ENCODE data around the gene IQCE.

The IQCE gene

GRCh38 chr7:2640846-2641316, 82.1 kb downstream of the IQCE start:
- TF ChIP-seq CTCF (IDR thresholded peaks at IDR 0.05), result no peak
- peak overlapping the region; percentile 71 for H3K27ac ChIP-seq
- H3K9me3 ChIP-seq, result no peaks in the 10 kb centered on the region
- no peaks in the 10 kb centered on the region for H3K36me3 ChIP-seq
- H3K27me3 ChIP-seq, result no peaks in the 10 kb centered on the region
- H3K4me3 ChIP-seq (ENCODE audit: low read depth in 1 of 2, low read length in 1 of 2), result peak overlapping the region in 1 of 2 experiments; percentile 50
- peaks cover 47 to 52% of the 10 kb centered on the region in 2 experiments for H3K4me1 ChIP-seq (ENCODE audit: control insufficient read depth in 1 of 2, insufficient read depth in 1 of 2, low read depth in 1 of 2, low read length in 1 of 2)

- Histone ChIP-seq H3K4me1 (ENCODE audit: control insufficient read depth in 1 of 2, insufficient read depth in 1 of 2, low read depth in 1 of 2, low read length in 1 of 2) (peaks cover 53 to 60% of the 10 kb centered on the region in 2 experiments), H3K27me3 (no peaks in the 10 kb centered on the region), H3K36me3 (no peaks in the 10 kb centered on the region), H3K27ac (peak overlapping the region; percentile 71), H3K9me3 (no peaks in the 10 kb centered on the region), H3K4me3 (ENCODE audit: low read depth in 1 of 2, low read length in 1 of 2) (peak overlapping the region; percentile 28 to 50)
- no peak for TF ChIP-seq CTCF (IDR thresholded peaks at IDR 0.05)
Observed at GRCh38 chr7:2641406-2642393, 82.9 kb downstream of the IQCE start.

GRCh38 chr7:2643386-2644219, 84.8 kb downstream of the IQCE start:
- H3K36me3 ChIP-seq, result no peaks in the 10 kb centered on the region
- no peak overlapping the region for H3K27ac ChIP-seq
- peaks cover 48 to 58% of the 10 kb centered on the region in 2 experiments for H3K4me1 ChIP-seq (ENCODE audit: control insufficient read depth in 1 of 2, insufficient read depth in 1 of 2, low read depth in 1 of 2, low read length in 1 of 2)
- no peak for TF ChIP-seq CTCF (IDR thresholded peaks at IDR 0.05)
- no peaks in the 10 kb centered on the region for H3K9me3 ChIP-seq
- no peaks in the 10 kb centered on the region for H3K27me3 ChIP-seq
- no peak overlapping the region for H3K4me3 ChIP-seq (ENCODE audit: low read depth in 1 of 2, low read length in 1 of 2)

- no peak for TF ChIP-seq CTCF (IDR thresholded peaks at IDR 0.05)
- Histone ChIP-seq H3K4me1 (ENCODE audit: control insufficient read depth in 1 of 2, insufficient read depth in 1 of 2, low read depth in 1 of 2, low read length in 1 of 2) (peaks cover 48 to 58% of the 10 kb centered on the region in 2 experiments), H3K9me3 (no peaks in the 10 kb centered on the region), H3K27ac (peak overlapping the region; percentile 80), H3K36me3 (no peaks in the 10 kb centered on the region), H3K27me3 (no peaks in the 10 kb centered on the region), H3K4me3 (ENCODE audit: low read depth in 1 of 2, low read length in 1 of 2) (no peak overlapping the region)
Observed at GRCh38 chr7:2644220-2644561, 85.4 kb downstream of the IQCE start.

- H3K36me3 ChIP-seq, result peaks cover 4% of the 10 kb centered on the region
- TF ChIP-seq CTCF (IDR thresholded peaks at IDR 0.05), result no peak
- peak overlapping the region; percentile 42 to 57 for H3K4me3 ChIP-seq (ENCODE audit: low read depth in 1 of 2, low read length in 1 of 2)
- H3K27me3 ChIP-seq, result no peaks in the 10 kb centered on the region
- peaks cover 48 to 58% of the 10 kb centered on the region in 2 experiments for H3K4me1 ChIP-seq (ENCODE audit: control insufficient read depth in 1 of 2, insufficient read depth in 1 of 2, low read depth in 1 of 2, low read length in 1 of 2)
- H3K27ac ChIP-seq, result peak overlapping the region; percentile 80
- no peaks in the 10 kb centered on the region for H3K9me3 ChIP-seq
Observed at GRCh38 chr7:2644562-2645273, 85.9 kb downstream of the IQCE start.
